Lower leg skin (tissue), 3 donors: ENCODE measurements around the gene PDLIM5.

ENCODE experiments used
- POLR2A ChIP-seq, 2 donors: fragments of 450-650 bp; IDR thresholded peaks; one replicate each; pipeline ENCODE4 v1.6.1; 2016 to 2017; ENCODE audit warnings: antibody characterized with exemption in 2 of 2, mild to moderate bottlenecking in 1 of 2, moderate library complexity in 1 of 2
- TF ChIP-seq, protein P1 (sequence below), 3 donors: fragments of 450-650 bp; IDR thresholded peaks; one replicate each; pipeline ENCODE4 v1.5.1; 2016; ENCODE audit warnings: antibody characterized with exemption in 3 of 3, mild to moderate bottlenecking in 3 of 3, moderate library complexity in 2 of 3

DNA sequence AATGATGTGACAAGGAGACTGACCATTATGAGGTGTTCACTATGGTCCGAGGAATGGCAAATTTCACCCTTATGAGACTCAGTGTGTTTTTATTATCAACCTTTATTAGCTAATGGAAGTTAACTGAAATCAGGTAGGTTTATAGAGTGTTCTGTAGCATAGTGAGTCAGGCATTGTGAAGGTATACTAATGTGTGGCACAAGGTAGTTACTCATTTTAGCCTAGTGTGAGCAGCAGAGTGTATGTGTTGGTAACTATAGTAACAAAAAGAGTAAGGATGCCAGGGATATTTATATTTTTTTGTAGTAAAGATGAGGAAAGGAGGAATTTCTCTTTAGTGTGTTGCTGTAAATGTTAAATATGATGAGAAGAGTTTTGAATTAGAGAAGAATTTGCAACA, 12.0 kb downstream of the PDLIM5 start:
- TF ChIP-seq POLR2A (IDR thresholded peaks at IDR 0.05) = no peak
- TF ChIP-seq, protein P1, sequence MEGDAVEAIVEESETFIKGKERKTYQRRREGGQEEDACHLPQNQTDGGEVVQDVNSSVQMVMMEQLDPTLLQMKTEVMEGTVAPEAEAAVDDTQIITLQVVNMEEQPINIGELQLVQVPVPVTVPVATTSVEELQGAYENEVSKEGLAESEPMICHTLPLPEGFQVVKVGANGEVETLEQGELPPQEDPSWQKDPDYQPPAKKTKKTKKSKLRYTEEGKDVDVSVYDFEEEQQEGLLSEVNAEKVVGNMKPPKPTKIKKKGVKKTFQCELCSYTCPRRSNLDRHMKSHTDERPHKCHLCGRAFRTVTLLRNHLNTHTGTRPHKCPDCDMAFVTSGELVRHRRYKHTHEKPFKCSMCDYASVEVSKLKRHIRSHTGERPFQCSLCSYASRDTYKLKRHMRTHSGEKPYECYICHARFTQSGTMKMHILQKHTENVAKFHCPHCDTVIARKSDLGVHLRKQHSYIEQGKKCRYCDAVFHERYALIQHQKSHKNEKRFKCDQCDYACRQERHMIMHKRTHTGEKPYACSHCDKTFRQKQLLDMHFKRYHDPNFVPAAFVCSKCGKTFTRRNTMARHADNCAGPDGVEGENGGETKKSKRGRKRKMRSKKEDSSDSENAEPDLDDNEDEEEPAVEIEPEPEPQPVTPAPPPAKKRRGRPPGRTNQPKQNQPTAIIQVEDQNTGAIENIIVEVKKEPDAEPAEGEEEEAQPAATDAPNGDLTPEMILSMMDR (IDR thresholded peaks at IDR 0.05) = no peak
